Prostate gland (tissue), 2 donors: ENCODE measurements around the gene SV2C. TPM values are rescaled to one million over a fixed set of nuclear protein-coding genes. Genes with fewer than 3 reads are reported as not detected.

ENCODE experiments used
- DNase-seq: peaks from one replicate; pipeline ENCODE4 v3.0.0-alpha.2; 2019; ENCODE audit warnings: low spot score
- H3K27ac ChIP-seq, 2 donors: fragments of 200-600 bp; sonication (generic); 2 replicates each; pipeline ENCODE4 v1.5.1; 2017 to 2019
- H3K27me3 ChIP-seq: fragments of 200-600 bp; sonication (generic); replicated peaks from 2 replicates; pipeline ENCODE4 v1.5.1; 2019; ENCODE audit not compliant: insufficient read depth
- H3K36me3 ChIP-seq, 2 donors: fragments of 200-600 bp; sonication (generic); 1 replicate in 1 of 2; 2 replicates in 1 of 2; pipeline versions ENCODE4 v1.5.1 to v1.8.1; 2017 to 2019
- H3K4me1 ChIP-seq: fragments of 200-600 bp; sonication (generic); replicated peaks from 2 replicates; pipeline ENCODE4 v1.5.1; 2019
- H3K4me3 ChIP-seq, 2 donors: fragments of 200-600 bp; sonication (generic); 2 replicates each; pipeline ENCODE4 v1.5.1; 2017 to 2019
- H3K9me3 ChIP-seq: fragments of 200-600 bp; sonication (generic); 2 replicates; pipeline ENCODE4 v1.5.1; 2017
- POLR2A ChIP-seq: fragments of 450-650 bp; IDR thresholded peaks from one replicate; pipeline ENCODE4 v1.6.1; 2016; ENCODE audit warnings: antibody characterized with exemption, mild to moderate bottlenecking
- POLR2AphosphoS5 ChIP-seq: sonication (generic); formaldehyde crosslinking; IDR thresholded peaks from one replicate; pipeline ENCODE4 v1.6.1; 2017; ENCODE audit warnings: antibody characterized with exemption
- WGBS: methylation state at CpG from one replicate; pipeline ENCODE4 v1.1.5; 2018; 5-methylcytosine and 5-hydroxymethylcytosine counted together
- intact Hi-C: fragments of 100-400 bp; cut with DNase I; formaldehyde crosslinking; loops from one replicate; pipeline ENCODE4 v1.14.2; 2022
- total RNA-seq, 2 donors: library from RNA; depleted of rRNA; stranded (reverse); fragments of >200 nt; gene quantifications; one replicate each; pipeline ENCODE4 v1.1.0, GENCODE V29; 2016
- TF ChIP-seq, protein P1 (sequence below), 4 experiments: fragments of 200-600 bp in 2 of 4; fragments of 450-650 bp in 2 of 4; sonication (generic) in 2 of 4; IDR thresholded peaks; 1 replicate in 3 of 4; 2 replicates in 1 of 4; pipeline ENCODE4 v1.5.1; 2016 to 2019; ENCODE audit warnings: antibody characterized with exemption in 4 of 4, mild to moderate bottlenecking in 2 of 4, moderate library complexity in 2 of 4

Gene SV2C
- total RNA-seq, 2 donors from 2014 or later, result 0.28 to 0.96 TPM

DNA sequence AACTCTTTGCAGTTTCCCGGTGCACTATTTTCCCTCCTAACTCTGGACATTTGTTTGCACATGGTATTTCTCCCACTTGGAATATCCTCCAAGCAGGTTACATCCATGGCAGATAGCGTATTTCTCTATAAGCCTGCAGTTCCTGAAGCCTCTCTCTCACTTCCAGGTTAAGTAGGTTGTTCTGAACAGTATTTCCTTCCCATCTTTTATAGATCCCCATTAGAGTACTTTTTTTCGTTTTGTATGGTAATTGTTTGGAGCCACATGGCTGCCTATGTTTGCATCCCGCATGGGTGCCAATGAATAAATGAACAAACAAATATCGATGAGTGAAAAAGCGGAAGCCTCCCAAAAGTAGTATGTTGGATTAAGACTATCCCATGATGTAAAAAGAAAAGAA, 206.5 kb downstream of the SV2C start:
- Histone ChIP-seq H3K36me3 (no peaks in the 10 kb centered on the region), H3K27ac (no peak overlapping the region), H3K27me3 (no peaks in the 10 kb centered on the region), H3K4me3 (no peak overlapping the region), H3K4me1 (peaks cover 9% of the 10 kb centered on the region), H3K9me3 (no peaks in the 10 kb centered on the region)
- 77% methylated on average over 6 of the region's 6 CpGs for WGBS
- intact Hi-C loops, result no loop called here
- no peak for TF ChIP-seq POLR2A
- TF ChIP-seq, protein P1, sequence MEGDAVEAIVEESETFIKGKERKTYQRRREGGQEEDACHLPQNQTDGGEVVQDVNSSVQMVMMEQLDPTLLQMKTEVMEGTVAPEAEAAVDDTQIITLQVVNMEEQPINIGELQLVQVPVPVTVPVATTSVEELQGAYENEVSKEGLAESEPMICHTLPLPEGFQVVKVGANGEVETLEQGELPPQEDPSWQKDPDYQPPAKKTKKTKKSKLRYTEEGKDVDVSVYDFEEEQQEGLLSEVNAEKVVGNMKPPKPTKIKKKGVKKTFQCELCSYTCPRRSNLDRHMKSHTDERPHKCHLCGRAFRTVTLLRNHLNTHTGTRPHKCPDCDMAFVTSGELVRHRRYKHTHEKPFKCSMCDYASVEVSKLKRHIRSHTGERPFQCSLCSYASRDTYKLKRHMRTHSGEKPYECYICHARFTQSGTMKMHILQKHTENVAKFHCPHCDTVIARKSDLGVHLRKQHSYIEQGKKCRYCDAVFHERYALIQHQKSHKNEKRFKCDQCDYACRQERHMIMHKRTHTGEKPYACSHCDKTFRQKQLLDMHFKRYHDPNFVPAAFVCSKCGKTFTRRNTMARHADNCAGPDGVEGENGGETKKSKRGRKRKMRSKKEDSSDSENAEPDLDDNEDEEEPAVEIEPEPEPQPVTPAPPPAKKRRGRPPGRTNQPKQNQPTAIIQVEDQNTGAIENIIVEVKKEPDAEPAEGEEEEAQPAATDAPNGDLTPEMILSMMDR (IDR thresholded peaks at IDR 0.05), result no peak
- TF ChIP-seq POLR2AphosphoS5, result no peak
- no peak for DNase-seq

DNA sequence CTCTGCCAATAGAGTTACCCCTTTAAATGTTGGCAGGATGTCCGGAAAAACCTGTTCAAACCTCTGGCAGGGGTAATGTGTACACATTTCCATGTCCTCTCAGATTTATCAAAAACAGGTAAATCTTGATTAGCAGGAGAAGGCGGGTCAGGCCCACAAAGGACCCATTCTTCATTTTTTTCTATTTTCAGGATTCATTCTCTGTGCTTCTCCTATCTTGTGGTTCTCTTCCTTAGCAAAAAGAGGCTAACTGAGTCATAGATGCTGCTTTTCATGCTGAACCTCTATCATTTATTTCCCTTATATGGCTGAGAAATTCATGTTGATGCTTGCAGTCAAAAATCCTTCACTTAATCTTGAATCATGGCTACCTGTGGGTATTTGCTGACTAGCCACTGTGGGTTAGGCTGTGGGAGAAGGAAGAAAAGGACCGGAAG, 207.2 kb downstream of the SV2C start:
- intact Hi-C loops, result no loop called here
- Histone ChIP-seq H3K9me3 (no peaks in the 10 kb centered on the region), H3K27ac (peak overlapping the region; percentile 55), H3K4me1 (peaks cover 9% of the 10 kb centered on the region), H3K27me3 (no peaks in the 10 kb centered on the region), H3K4me3 (no peak overlapping the region), H3K36me3 (no peaks in the 10 kb centered on the region)
- peak; percentile 83 for DNase-seq
- 54% methylated on average over 3 of the region's 3 CpGs for WGBS
- TF ChIP-seq, protein P1 (IDR thresholded peaks at IDR 0.05), result no peak
- TF ChIP-seq POLR2AphosphoS5 (peak; percentile 78), POLR2A (no peak)

DNA sequence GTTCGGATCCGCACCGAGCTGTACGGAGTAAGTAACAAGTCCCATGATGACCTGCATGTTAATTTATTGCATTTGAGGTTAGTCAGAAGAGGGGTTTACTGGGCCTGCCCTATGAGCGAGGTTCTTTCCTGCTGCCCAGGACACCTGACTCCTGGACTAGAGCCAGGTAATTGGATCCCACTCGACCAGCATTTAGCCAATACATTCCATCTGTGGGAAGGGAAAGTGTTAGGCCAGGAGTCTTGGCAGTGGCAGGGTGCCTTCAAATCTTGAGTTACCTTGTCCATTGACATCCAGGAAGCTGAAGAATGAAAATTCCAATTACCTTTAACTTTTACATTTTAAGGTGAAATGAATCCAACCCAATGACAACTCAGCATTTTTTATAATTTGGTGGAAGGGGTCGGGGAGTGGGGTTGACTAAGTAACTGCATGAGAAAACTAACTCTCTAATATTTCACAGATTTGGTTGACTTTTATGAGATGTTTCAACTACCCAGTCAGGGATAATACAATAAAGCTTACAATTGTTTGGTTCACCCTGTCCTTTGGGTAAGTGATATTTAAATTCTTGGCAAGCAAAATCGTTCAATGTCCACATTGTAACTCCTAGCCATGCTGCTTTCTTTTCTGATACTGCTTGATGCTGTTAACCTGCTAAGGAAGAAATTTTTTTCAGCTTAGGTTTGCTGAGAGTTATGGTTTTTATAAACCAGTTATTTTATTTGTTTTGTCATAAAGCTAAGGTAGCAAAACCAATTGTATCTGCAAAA, 208.3 kb downstream of the SV2C start:
- intact Hi-C loops, result no loop called here
- peak; percentile 53 for DNase-seq
- no peak overlapping the region for H3K4me3 ChIP-seq
- peak overlapping the region; percentile 55 for H3K27ac ChIP-seq
- no peaks in the 10 kb centered on the region for H3K36me3 ChIP-seq
- peak; percentile 61 for TF ChIP-seq POLR2AphosphoS5
- TF ChIP-seq POLR2A, result no peak
- TF ChIP-seq, protein P1 (IDR thresholded peaks at IDR 0.05), result no peak
- H3K27me3 ChIP-seq, result no peaks in the 10 kb centered on the region
- peaks cover 9% of the 10 kb centered on the region for H3K4me1 ChIP-seq
- WGBS, result 32% methylated on average over 8 of the region's 8 CpGs
- no peaks in the 10 kb centered on the region for H3K9me3 ChIP-seq

GRCh38 chr5:76292620-76293322, 209.6 kb downstream of the SV2C start:
- WGBS, result 89% methylated on average over 2 of the region's 2 CpGs
- DNase-seq, result no peak

More at GRCh38 chr5:76292620-76293322, 209.6 kb downstream of the SV2C start:
- Histone ChIP-seq H3K27ac (peak overlapping the region; percentile 10 to 55), H3K36me3 (no peaks in the 10 kb centered on the region), H3K9me3 (no peaks in the 10 kb centered on the region), H3K4me3 (no peak overlapping the region), H3K4me1 (peaks cover 9% of the 10 kb centered on the region), H3K27me3 (no peaks in the 10 kb centered on the region)
- TF ChIP-seq POLR2AphosphoS5 (no peak), POLR2A (no peak)
- TF ChIP-seq, protein P1 (IDR thresholded peaks at IDR 0.05), result no peak
- intact Hi-C loops, result no loop called here
